K562 (cell line): ENCODE measurements around the gene CEBPA. TPM values are rescaled to one million over a fixed set of nuclear protein-coding genes. Genes with fewer than 3 reads are reported as not detected.

Experiments
- ATAC-seq: fragments of 200-7000 bp; cut with Tn5 transposase; 3 replicates; pipeline ENCODE4 v1.9.1; 2020; ENCODE audit warnings: moderate library complexity
- BruUV-seq: library from RNA; stranded (reverse); fragments of 400-500 nt; replicated peaks from 2 replicates; lab custom pipeline; 2021; lab: Mats Ljungman, UMichigan
- CTCF ChIA-PET: fragments of 300-600 bp; formaldehyde crosslinking; extraction: SDS; loops from one replicate; lab custom pipeline; 2021; ENCODE audit warnings: low intra/inter-chr PET ratio; lab: Yijun Ruan, JAX
- POLR2A ChIA-PET: fragments of 300-600, 350-650 bp; sonication (Branson Sonifier 250); formaldehyde crosslinking; extraction: SDS; loops from one replicate; lab custom pipeline; 2021; ENCODE audit warnings: antibody characterized with exemption, inconsistent platforms; lab: Yijun Ruan, JAX
- DNase-seq, 4 experiments: peaks; one replicate each; pipeline versions ENCODE4 v3.0.0 to v3.0.0-alpha.2; 2011 to 2018; ENCODE audit warnings: low spot score in 3 of 4, mixed read lengths in 3 of 4; ENCODE audit errors: extremely low read depth in 1 of 4
- FAIRE-seq: peaks from 2 replicates; lab custom pipeline; 2011; peaks lifted over from hg19 to GRCh38; lab: Jason Lieb, UNC
- H2AFZ ChIP-seq: 2 replicates; pipeline ENCODE4 v1.6.0; 2011; ENCODE audit warnings: low read depth, low read length, control low read depth, inconsistent platforms
- H3K27ac ChIP-seq: fragments of 200-600 bp; 3 replicates; pipeline ENCODE4 v1.8.0; 2011; ENCODE audit warnings: low read depth, mild to moderate bottlenecking, control low read depth, inconsistent platforms, low read length, moderate library complexity, mixed read lengths; ENCODE audit errors: extremely low read depth
- H3K27me3 ChIP-seq, 2 experiments: fragments of 300-600 bp in 1 of 2; 2 replicates in 1 of 2; 3 replicates in 1 of 2; pipeline versions ENCODE4 v1.6.0 to v1.8.0; 2011; ENCODE audit warnings: inconsistent platforms in 2 of 2, low read length in 2 of 2, mild to moderate bottlenecking in 1 of 2, mixed read lengths in 1 of 2, moderate library complexity in 1 of 2; ENCODE audit not compliant: control insufficient read depth in 2 of 2, insufficient read depth in 2 of 2
- H3K36me3 ChIP-seq: fragments of 300-600 bp; 3 replicates; pipeline ENCODE4 v1.8.0; 2011; ENCODE audit warnings: mild to moderate bottlenecking, low read length, inconsistent platforms; ENCODE audit not compliant: control insufficient read depth, insufficient read depth
- H3K4me1 ChIP-seq, 2 experiments: fragments of 200-600 bp in 1 of 2; replicated peaks in 1 of 2; 2 replicates in 1 of 2; 3 replicates in 1 of 2; pipeline versions ENCODE4 v1.5.1 to v1.8.0; 2011; ENCODE audit warnings: inconsistent platforms in 2 of 2, low read length in 2 of 2, mild to moderate bottlenecking in 1 of 2, mixed read lengths in 1 of 2, moderate library complexity in 1 of 2; ENCODE audit not compliant: control insufficient read depth in 2 of 2, insufficient read depth in 2 of 2
- H3K4me2 ChIP-seq: 2 replicates; pipeline ENCODE4 v1.6.1; 2011; ENCODE audit warnings: low read length, control low read depth, inconsistent platforms, mixed read lengths; ENCODE audit not compliant: insufficient read depth
- H3K4me3 ChIP-seq: fragments of 200-600 bp; sonication (generic), shearing (Covaris generic); 2 replicates; pipeline ENCODE4 v1.5.1; 2016; ENCODE audit warnings: control low read depth, inconsistent platforms
- H3K79me2 ChIP-seq: fragments of 200-600 bp; 3 replicates; pipeline ENCODE4 v1.8.0; 2011; ENCODE audit warnings: low read length, inconsistent platforms; ENCODE audit not compliant: control insufficient read depth, insufficient read depth
- H3K9ac ChIP-seq, 2 experiments: 2 replicates each; pipeline versions ENCODE4 v1.6.0 to v1.6.1; 2011; ENCODE audit warnings: low read depth in 2 of 2, low read length in 2 of 2, control low read depth in 1 of 2, inconsistent platforms in 1 of 2, mild to moderate bottlenecking in 1 of 2, mixed read lengths in 1 of 2; ENCODE audit not compliant: insufficient read depth in 1 of 2
- H3K9me1 ChIP-seq: one replicate; pipeline ENCODE4 v1.6.0; 2011; ENCODE audit warnings: inconsistent platforms, mild to moderate bottlenecking, low read length, moderate library complexity; ENCODE audit not compliant: control insufficient read depth, insufficient read depth
- H3K9me3 ChIP-seq: replicated peaks from 2 replicates; pipeline ENCODE4 v1.5.1; 2011; ENCODE audit warnings: low read depth, low read length, inconsistent platforms; ENCODE audit not compliant: control insufficient read depth, insufficient read depth
- H4K20me1 ChIP-seq: replicated peaks from 2 replicates; pipeline ENCODE4 v1.6.1; 2011; ENCODE audit warnings: low read length, inconsistent platforms, mixed read lengths; ENCODE audit not compliant: control insufficient read depth, insufficient read depth
- CEBPG ChIP-seq, 3 experiments: fragments of 200-800 bp in 1 of 3; sonication (Bioruptor generic) in 1 of 3; sonication (generic) in 1 of 3; formaldehyde crosslinking in 1 of 3; IDR thresholded peaks in 2 of 3; conservative IDR thresholded peaks in 1 of 3; 2 replicates each; pipeline versions ENCODE4 v1.6.1 to v1.8.0; 2016 to 2022; ENCODE audit warnings: missing compliant biosample characterization in 2 of 3, missing genetic modification characterization in 2 of 3, mild to moderate bottlenecking in 1 of 3, missing genetic modification reagents in 1 of 3
- E2F5 ChIP-seq: sonication (generic); formaldehyde crosslinking; IDR thresholded peaks from 2 replicates; pipeline ENCODE4 v1.8.0; 2022; ENCODE audit warnings: mild to moderate bottlenecking, missing genetic modification reagents
- ELF1 ChIP-seq: fragments of 200-800 bp; sonication (Bioruptor generic); IDR thresholded peaks from 2 replicates; pipeline ENCODE4 v1.6.1; 2016; ENCODE audit warnings: missing genetic modification characterization, missing compliant biosample characterization
- GTF2F1 ChIP-seq: IDR thresholded peaks from 2 replicates; pipeline ENCODE4 v1.6.1; 2011; ENCODE audit warnings: low read depth, low read length, improper control_type of control experiment
- MYBL2 ChIP-seq, 2 experiments: fragments of 450-650 bp in 1 of 2; sonication (generic) in 1 of 2; formaldehyde crosslinking in 1 of 2; IDR thresholded peaks; 2 replicates each; pipeline versions ENCODE4 v1.6.1 to v1.8.1; 2017 to 2022; ENCODE audit warnings: borderline replicate concordance in 1 of 2, inconsistent platforms in 1 of 2, low read depth in 1 of 2, mild to moderate bottlenecking in 1 of 2, missing genetic modification reagents in 1 of 2, moderate library complexity in 1 of 2
- NUFIP1 ChIP-seq: fragments of 450-650 bp; IDR thresholded peaks from 2 replicates; pipeline ENCODE4 v1.6.1; 2018; ENCODE audit not compliant: partially characterized antibody
- REST ChIP-seq, 2 experiments: fragments of 450-650 bp; formaldehyde crosslinking in 1 of 2; IDR thresholded peaks; 2 replicates each; pipeline versions ENCODE4 v1.4.0 to v1.6.1; 2014 to 2020; ENCODE audit warnings: mild to moderate bottlenecking in 2 of 2, borderline replicate concordance in 1 of 2, low read depth in 1 of 2
- TBL1XR1 ChIP-seq, 2 experiments: IDR thresholded peaks; 2 replicates each; pipeline ENCODE4 v1.6.1; 2012; ENCODE audit warnings: improper control_type of control experiment in 2 of 2, low read length in 2 of 2, mild to moderate bottlenecking in 1 of 2
- ZNF717 ChIP-seq: fragments of 250-450 bp; sonication (Bioruptor Pico); IDR thresholded peaks from 2 replicates; pipeline ENCODE4 v1.5.0; 2021
- WGBS: fragments of 100-300 bp; shearing (Covaris generic); methylation state at CpG from one replicate; pipeline ENCODE4 v1.1.6; 2016; ENCODE audit warnings: low coverage, mixed read lengths; ENCODE audit not compliant: insufficient coverage; ENCODE audit errors: missing lambda C conversion rate; 5-methylcytosine and 5-hydroxymethylcytosine counted together
- in situ Hi-C: fragments of 300-500 bp; cut with MboI; formaldehyde crosslinking; loops from 4 replicates; pipeline ENCODE4 v1.15.0; 2018; ENCODE audit warnings: inconsistent platforms, mixed read lengths
- intact Hi-C: fragments of 100-400 bp; cut with micrococcal nuclease; formaldehyde crosslinking; loops from 2 replicates; pipeline ENCODE4 v1.14.2; 2022
- polyA plus RNA-seq, 8 experiments: library from polyadenylated mRNA; depleted of rRNA in 4 of 8; stranded (reverse) in 5 of 8; unstranded in 3 of 8; fragments of >200 nt; fragmentation: Nextera tagmentation in 2 of 8; fragmentation: Illumina TruSeq in 1 of 8; extraction: Ambion mirVana in 2 of 8; extraction: Trizol in 1 of 8; gene quantifications; 2 replicates each; pipeline versions ENCODE4 v1.2.1 to v1.2.3, GENCODE V29; 2011 to 2014; ENCODE audit warnings: inconsistent platforms in 1 of 8, missing spikeins in 1 of 8
- total RNA-seq, 7 experiments: library from RNA; depleted of rRNA in 6 of 7; stranded (reverse); fragments of >200 nt in 6 of 7; fragmentation: Illumina TruSeq in 2 of 7; extraction: Trizol in 2 of 7; gene quantifications; 2 replicates each; pipeline versions ENCODE4 v1.2.1 to v1.2.3, GENCODE V29; 2011 to 2021; ENCODE audit warnings: low replicate concordance in 1 of 7

CEBPA gene
- total and polyA plus RNA-seq, 9 of the 15 experiments (the other 6 are each of a cell fraction or from before 2014, with no cell fraction given), result 0.03 to 0.59 (median 0.15) TPM; not detected in 2

GRCh38 chr19:33348301-33349010 lies 46.1 kb upstream of the CEBPA start:
- H3K9me1 ChIP-seq, result no peaks in the 10 kb centered on the region
- H4K20me1 ChIP-seq, result no peaks in the 10 kb centered on the region
- H3K9ac ChIP-seq, result no peak overlapping the region
- no peaks in the 10 kb centered on the region for H3K9me3 ChIP-seq
- H3K36me3 ChIP-seq, result no peaks in the 10 kb centered on the region
- peak; percentile 65 for FAIRE-seq
- peaks cover 18 to 25% of the 10 kb centered on the region in 2 experiments for H3K27me3 ChIP-seq
- WGBS, result 11% methylated on average over 12 of the region's 12 CpGs
- DNase-seq, result no peak
- in situ Hi-C loops (no loop called here), intact Hi-C loops (no loop called here)
- POLR2A ChIA-PET, result interaction anchor here (0.6 to 2.3 kb wide), 9 partner anchors 10 to 48 kb away, joined by 3 to 11 read pairs (median 4); partner anchors contain the start of gene CEBPG
- H3K27ac ChIP-seq, result no peak overlapping the region
- BruUV-seq, result no TSS peak
- H3K79me2 ChIP-seq, result no peaks in the 10 kb centered on the region
- peaks cover 0 to 7% of the 10 kb centered on the region in 2 experiments; a peak in 1 of 5 replicates for H3K4me1 ChIP-seq
- H2AFZ ChIP-seq, result no peak overlapping the region
- no peak overlapping the region for H3K4me3 ChIP-seq
- CTCF ChIA-PET, result no interaction called here
- ATAC-seq, result peak; percentile 66
- H3K4me2 ChIP-seq, result no peak overlapping the region
- TF ChIP-seq ELF1 (tag) (no peak), TBL1XR1 (IDR thresholded peaks at IDR 0.05; ENCODE audit: low read length in 2 of 2) (no peak), MYBL2 (IDR thresholded peaks at IDR 0.05; ENCODE audit: low read depth) (no peak), MYBL2 (CRISPR knock-in tag; IDR thresholded peaks at IDR 0.05; ENCODE audit: borderline replicate concordance) (no peak), CEBPG (CRISPR knock-in tag; IDR thresholded peaks at IDR 0.05) (no peak), CEBPG (tag; conservative IDR thresholded peaks at IDR 0.05 in 1 of 2, IDR thresholded peaks at IDR 0.05 in 1 of 2) (peak; percentile 100), GTF2F1 (no peak), REST (IDR thresholded peaks at IDR 0.05; ENCODE audit: borderline replicate concordance) (peak; percentile 74), REST (CRISPR knock-in tag; IDR thresholded peaks at IDR 0.05; ENCODE audit: low read depth) (no peak), E2F5 (CRISPR knock-in tag) (no peak), NUFIP1 (no peak), ZNF717 (no peak)
